Hematopoietic multipotent progenitor cell treated with erythropoietin and hydrocortisone succinate and interleukin-3 and kit ligand, for 8 days (in vitro differentiated cells): ENCODE measurements around the gene DARS2.
A peak's percentile ranks its signal among the peaks of the same experiment; 100 is the strongest.
"Not testable (repeated sequence)": the region's sequence is repeated elsewhere in the genome, so short reads cannot be mapped to it uniquely, and the experiment has no call there.

Experiments
- DNase-seq: peaks from one replicate; pipeline ENCODE4 v3.0.0-alpha.2; 2015

The DARS2 gene, protein sequence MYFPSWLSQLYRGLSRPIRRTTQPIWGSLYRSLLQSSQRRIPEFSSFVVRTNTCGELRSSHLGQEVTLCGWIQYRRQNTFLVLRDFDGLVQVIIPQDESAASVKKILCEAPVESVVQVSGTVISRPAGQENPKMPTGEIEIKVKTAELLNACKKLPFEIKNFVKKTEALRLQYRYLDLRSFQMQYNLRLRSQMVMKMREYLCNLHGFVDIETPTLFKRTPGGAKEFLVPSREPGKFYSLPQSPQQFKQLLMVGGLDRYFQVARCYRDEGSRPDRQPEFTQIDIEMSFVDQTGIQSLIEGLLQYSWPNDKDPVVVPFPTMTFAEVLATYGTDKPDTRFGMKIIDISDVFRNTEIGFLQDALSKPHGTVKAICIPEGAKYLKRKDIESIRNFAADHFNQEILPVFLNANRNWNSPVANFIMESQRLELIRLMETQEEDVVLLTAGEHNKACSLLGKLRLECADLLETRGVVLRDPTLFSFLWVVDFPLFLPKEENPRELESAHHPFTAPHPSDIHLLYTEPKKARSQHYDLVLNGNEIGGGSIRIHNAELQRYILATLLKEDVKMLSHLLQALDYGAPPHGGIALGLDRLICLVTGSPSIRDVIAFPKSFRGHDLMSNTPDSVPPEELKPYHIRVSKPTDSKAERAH

DNA sequence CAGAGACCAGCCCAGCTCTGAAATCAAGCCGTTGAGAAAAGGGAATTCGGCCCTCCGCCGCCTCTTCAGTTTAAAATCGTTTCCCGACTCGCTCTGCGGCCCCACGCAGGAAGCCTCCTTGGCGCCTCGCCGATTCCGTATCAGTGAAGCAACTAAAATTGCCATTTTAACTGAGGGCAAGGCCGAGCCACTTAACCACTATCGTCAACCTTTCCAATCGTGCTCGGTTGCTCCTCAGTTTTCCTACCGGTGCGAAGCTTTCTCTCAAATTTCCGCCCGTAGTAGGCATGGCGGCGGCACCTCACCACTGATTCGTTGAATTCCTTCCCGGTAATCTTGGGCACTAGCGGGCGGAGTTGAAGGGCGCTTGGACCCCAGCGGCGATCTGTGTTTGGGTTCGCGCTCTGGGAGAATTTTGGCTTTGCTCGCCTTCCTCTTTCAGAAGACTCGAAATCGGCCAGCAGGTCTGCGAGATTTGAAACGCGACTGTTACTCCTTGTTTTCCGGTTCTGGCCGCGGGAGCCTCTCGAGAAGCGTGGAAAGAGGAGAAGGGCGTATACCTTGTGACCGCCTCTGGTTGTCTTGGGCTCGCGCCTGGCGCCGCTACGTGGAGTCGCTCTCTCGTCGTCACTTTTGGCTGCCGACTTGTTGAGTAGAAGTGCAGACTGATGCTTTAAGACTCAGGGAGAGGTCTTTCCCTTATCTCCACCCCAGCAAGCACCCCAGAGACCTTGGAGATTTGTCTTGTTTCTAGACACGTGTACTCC is at the start of gene DARS2, which contains the start of gene CENPL:
Gene DARS2, plus strand, starts transcription at position 359 of the 767 bp plus-strand sequence. CDS start 557 bp downstream, outside the sequence.
Gene CENPL, minus strand, starts transcription at position 569 of the 767 bp plus-strand sequence. CDS start 13,584 bp downstream, outside the sequence.
- DNase-seq = peak; percentile 99

DNA sequence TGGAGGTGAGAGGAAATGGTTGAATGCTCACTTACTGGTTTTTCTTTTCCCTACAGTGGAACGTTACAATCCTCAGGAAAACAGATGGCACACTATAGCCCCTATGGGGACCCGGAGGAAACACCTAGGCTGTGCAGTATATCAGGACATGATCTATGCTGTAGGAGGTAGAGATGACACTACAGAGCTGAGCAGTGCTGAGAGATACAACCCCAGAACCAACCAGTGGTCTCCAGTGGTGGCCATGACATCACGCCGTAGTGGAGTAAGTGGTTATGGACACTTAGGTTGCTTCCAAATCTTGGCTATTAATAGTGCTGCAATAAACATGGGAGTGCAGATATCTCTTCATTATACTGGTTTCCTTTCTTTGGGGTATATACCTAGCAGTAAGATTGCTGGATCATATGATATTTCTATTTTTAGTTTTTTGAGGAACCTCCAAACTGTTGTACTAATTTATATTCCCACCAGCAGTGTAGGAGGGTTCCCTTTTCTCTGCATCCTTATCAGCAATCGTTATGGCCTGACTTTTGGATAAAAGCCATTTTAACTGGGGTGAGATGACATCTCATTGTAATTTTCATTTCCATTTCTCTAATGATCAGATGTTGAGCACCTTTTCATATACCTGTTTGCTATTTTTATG is 48.8 kb upstream of the DARS2 start:
- DNase-seq = no peak

DNA sequence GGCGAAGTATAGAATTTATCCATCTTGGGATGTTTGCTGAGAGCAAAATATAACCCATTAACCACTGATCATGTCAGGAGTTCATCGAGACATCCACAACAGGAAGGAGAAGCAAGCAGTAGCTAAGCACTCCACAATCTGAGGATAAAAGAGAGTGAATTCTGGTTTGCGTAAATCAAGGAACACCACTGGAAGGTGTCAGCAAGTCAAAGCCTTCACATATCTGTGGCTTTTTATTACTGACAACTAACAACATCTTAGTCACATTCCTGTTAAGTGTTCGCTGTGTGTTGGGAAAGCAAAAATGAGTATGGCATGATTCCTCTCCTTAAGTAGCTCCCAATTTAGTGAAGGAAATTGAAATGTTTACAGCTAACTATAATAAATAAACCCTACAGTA is 44.5 kb upstream of the DARS2 start:
- DNase-seq = no peak

DNA sequence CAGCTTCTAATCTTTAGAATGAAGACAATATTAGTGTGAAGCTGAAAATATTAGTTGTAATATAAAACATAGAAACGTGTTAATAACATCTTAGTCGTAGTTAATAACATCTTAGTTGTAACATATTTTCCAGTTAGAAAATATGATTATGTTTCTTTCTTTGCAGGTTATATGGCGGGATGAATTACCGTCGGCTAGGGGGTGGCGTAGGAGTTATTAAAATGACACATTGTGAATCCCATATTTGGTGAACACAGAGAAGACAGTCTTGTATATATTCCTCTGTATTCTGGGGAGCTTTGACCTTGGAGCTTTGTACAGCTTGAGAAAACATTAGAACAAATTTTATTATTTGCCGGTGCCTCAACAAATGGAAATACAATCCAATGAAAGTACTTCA is 39.5 kb upstream of the DARS2 start:
- DNase-seq = no peak

DNA sequence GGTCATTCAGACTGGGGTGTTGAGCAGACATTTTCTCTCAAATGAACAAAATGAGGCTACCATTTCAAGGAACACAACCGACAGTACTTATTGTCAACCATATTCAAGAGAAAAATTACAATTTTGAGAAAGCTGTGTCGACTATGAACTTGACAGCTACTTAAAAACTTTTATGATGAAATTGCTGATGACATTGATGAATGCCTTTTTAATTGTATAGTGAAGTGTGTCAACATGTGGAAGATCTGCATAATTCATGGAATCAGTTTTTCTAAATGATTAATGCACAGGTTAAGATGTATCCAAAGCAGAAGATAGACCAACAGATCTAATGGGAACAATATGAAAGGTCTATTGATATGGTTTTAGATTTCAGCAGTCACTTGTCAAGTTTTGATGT is 34.6 kb upstream of the DARS2 start:
- no peak for DNase-seq

DNA sequence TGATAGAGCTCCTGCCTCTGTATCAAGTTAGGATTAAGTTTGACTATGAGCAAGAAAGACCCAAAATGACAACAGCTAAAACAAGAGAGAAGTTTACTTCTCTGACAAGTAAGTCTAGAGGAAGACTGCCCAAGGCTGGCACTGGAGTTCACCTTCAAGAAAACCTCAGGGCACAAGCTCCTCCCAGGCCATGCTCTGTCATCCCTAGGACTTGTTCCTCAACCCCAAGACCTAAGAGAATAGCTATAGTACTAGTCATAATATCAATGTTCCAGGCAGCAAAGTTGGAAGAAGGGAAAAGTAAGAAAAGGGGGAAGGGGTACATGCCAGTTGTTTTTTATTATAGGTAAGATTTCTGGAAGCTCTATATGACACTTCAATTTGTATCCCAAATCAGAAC is 26.4 kb upstream of the DARS2 start:
- DNase-seq = no peak

DNA sequence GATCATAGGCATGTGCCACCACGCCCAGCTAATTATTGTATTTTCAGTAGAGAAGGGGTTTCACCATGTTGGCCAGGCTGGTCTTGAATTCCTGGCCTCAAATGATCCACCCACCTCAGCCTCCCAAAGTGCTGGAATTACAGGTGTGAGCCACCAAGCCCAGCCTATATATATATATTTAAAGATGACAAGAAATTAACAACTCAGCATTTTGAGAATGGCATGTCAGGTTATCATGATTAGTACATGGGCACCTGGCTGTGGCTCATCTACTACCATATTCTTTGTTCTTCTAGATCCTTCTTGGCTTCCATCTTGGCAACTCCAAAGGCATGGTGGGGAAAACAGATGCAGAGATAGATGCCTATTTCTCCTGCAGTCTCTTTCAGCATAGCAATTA is 24.5 kb upstream of the DARS2 start:
- DNase-seq = not testable (repeated sequence)

DNA sequence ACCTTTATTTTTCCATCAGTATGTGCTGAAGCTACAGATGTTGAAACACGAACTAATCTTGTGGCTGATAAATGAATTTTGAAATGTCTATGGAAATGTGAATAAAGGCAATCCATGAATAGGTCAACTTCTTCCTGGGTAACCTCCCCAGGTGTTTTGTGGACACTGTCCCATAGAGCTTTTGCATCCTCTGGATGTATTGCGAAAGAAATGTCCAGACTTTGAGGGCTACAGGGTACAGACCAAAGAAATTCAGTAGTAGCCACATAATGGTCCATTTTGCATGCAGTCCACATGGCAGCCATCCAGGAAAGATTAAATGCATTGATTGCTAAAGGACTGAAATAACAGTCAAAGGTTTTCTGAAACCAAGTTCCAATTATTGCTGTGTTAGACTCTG is 21.5 kb upstream of the DARS2 start:
- no peak for DNase-seq

DNA sequence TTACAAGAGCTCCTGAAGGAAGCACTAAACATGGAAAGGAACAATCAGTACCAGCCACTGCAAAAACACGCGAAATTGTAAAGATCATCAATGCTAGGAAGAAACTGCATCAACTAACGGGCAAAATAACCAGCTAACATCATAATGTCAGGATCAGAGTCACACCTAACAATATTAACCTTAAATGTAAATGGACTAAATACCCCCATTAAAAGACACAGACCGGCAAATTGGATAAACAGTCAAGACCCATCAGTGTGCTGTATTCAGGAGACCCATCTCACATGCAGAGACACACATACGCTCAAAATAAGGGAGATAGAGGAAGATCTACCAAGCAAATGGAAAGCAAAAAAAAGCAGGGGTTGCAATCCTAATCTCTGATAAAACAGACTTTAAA is 10.8 kb upstream of the DARS2 start:
- DNase-seq = not testable (repeated sequence)

DNA sequence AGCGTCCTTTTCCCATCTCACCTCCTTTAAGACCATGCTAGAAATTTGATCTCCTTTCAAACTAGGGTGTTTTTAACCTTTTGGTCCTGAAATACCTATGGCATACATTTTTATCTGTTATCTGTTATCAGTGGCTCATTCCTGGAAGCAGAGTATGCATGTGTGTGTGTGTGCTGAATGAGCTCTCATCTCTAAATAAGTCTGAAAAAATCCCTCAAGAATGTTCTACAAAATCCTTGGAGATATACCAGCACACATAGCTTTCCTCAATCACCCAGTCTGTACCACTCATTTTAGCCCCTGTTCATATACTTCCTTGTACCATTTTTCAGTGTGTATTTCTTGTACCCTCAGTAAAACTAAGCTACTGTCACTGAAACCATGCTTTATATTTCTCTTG is 6.0 kb upstream of the DARS2 start:
- DNase-seq = no peak

DNA sequence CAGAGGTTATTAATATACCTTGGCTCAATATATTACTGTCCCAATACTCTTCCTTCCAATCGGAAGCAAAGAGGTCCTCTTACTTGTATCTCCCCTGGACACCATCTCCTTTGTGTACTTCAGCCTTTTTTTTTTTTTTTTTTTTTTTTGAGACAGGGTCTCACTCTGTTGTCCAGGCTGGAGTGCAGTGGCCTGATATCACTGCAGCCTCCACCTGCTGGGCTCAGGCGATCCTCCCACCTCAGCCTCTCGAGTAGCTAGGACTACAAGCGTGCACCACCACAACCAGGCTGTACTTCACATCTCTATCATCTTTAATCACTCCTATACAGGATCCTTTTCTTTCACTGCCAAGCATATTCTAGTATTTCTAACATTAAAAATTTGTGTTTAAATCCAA is 2.8 kb upstream of the DARS2 start:
- DNase-seq = no peak

DNA sequence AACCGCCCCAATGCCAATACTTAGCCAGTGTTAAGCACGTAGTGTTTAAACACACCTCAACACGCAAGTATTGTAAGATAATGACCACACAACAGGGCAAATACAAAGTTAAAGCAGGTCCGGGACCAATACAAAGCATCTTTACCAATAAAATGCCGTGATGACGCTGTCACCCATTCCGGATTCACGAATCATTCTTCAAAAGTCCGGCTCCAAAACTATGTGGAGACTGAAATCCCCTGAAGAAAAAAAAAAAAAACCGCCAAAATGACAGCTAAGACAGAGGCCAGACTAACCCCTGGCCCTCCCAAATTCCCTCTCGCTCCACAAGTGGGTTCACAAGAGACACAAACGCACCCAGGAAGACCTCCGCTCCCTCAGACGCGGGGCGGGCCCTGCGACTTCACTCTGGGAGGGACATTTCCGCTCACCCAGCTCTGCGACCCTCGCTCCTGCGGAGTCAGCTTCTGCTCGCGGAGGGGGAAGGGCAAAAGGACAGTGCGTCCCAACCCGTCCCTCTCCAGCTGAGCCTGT is 625 bp upstream of the DARS2 start:
- no peak for DNase-seq

DNA sequence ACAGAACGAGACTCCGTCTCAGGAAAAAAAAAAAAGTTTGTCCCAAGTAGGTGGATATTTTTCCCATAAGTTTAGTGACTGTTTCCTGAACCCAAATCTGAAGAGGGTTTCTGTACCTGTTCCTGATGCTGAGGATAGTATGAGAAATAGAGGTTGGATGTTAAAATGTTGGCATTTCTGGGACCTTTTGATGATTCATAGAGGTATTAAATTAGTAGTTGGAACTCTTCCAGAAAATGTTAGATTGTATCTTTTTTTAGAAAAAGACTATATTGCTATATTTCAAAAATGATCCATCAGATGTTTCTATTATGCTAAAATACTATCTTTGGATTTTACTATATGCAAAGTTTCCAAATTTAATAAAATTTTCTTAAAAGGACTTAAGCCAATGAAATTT is 3.1 kb downstream of the DARS2 start:
- no peak for DNase-seq

DNA sequence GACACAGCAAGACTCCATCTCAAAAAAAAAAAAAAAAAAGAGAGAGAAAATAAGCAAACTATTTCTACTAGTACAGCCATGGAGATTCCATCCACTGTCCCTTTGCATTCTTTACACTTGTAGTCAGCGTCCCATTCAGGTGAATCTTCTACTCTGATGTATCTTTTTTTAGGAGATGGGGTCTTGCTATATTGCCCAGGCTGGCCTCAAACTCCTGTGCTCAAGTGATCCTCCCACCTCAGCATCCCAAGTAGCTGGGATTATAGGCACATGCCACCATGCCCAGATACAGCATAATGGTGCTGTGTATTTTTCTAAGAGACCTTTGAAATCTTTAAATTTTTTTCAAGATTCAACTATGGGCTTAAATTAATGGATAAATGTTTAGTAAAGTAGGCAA is 8.3 kb downstream of the DARS2 start:
- no peak for DNase-seq

DNA sequence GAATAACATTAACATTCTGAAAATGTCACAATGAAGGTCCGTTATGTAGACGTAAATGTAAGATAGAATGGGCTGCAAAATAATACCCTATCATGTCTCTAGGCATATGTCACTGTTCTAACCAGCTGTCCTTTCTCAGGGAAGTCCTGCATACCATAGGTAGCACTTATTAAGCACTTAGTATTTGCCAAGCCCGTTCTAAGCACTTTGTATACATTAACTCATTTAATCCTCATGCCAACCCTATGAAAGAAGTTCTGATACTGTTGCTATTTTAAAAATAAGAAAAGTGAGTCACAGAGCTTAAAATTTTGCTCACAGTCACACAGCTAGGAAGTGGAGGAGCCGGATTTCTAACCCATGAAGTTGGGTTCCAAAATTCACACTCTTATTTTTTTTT is 27.6 kb downstream of the DARS2 start:
- no peak for DNase-seq

DNA sequence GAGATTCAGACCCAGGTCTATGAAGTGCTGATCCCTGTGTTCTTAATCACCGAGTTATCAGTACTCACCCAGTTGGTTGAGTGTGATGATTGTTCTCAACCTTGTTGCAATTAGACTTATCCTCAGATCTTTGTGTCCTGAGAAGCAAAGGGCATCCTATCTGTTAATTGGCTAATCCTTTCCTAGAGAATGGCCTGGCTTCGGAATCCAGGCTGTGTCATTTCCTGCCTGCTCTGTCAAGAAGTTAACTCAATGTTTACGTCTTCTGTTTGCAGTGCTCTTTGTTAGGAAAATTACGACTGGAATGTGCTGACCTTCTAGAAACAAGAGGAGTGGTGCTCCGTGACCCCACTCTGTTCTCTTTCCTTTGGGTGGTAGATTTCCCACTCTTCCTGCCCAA is 28.6 kb downstream of the DARS2 start:
- no peak for DNase-seq

DNA sequence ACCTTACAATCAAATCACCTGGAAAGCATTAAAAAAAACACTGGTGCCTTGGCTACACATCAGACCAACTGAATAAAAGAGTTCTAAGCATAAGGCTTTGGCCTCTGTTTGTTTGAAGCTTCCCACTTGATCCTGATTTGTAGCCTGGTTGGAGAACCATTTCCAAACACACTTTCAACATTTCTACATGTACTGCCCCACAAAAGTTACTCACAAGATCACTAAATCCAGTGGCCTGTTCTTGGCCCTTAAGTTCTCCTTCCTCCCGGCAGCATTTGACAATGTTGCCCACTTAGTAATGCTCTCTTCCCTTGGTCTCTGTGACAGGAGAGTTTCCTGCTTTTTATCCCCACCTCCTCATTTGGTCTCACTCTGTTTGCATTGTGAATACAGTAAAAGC is 31.5 kb downstream of the DARS2 start:
- DNase-seq = no peak

DNA sequence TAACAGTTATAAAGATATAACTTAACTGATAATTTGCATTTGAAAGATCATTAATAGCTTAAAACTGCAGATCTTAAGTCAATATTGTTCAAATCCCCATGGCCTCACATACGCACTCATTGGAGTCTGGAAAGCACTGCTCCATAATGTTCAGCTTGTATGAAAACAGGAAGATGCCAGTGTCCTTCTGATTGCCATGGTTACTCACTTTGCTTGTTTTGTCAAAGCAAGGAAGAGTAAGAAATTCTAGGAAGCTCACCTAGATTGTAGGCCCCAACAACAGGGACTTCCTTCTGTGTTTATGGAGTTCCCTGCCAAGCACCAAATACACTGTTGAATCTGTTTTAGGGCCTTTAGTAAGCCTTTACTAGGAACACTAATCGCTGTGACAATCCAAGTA is 32.4 kb downstream of the DARS2 start:
- no peak for DNase-seq

DNA sequence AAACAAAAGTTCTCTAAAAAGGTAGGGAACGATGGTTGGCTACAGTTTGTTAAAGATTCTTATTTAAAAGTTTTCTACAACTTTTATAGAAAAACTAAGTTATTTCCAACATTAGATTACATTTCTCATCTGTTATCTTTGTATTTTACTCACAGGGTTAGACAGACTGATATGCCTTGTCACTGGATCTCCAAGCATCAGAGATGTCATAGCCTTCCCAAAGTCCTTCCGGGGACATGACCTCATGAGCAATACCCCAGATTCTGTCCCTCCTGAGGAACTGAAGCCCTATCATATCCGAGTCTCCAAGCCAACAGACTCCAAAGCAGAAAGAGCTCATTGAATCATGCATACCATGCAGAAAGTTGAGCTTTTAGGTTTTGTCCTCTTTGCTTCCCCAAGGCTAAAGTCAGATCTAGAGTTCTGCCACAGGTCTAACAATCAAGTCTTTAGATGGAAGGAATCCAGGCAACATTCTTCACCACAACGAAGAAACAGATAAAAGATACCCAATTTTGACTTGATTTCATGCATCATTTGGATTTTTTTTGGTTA is 33.0 kb downstream of the DARS2 start:
- DNase-seq = no peak

DNA sequence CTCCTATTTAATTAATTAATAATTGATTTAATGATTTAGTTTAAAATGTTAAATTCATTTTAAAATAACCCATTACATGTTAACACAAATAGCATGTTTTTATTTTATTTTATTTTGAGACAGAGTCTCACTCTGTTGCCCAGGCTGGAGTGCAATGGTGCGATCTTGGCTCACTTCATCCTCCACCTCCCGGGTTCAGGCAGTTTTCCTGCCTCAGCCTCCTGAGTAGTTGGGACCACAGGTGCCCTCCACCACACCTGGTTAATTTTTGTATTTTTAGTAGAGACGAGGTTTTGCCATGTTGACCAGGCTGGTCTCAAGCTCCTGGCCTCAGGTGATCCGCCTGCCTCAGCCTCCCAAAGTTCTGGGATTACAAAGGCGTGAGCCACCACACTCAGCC is 35.1 kb downstream of the DARS2 start:
- not testable (repeated sequence) for DNase-seq

DNA sequence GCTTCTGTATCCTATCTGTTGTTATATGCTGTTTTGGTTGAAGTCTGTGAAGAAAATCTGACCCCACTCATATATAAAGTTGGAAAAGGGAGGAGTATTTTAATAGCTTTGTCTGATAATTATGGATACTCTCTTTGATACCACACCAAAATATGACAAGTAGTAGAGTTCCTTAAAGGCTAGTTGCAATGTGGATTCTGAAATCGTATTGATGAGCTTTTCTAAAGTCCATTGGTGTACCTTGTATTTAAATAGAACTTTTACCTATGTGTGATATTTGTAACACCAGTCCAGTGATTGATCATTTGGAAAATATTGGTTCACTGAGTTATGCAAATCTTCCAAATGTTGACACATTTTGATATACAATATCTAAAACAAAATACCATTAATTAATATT is 35.6 kb downstream of the DARS2 start:
- DNase-seq = no peak

DNA sequence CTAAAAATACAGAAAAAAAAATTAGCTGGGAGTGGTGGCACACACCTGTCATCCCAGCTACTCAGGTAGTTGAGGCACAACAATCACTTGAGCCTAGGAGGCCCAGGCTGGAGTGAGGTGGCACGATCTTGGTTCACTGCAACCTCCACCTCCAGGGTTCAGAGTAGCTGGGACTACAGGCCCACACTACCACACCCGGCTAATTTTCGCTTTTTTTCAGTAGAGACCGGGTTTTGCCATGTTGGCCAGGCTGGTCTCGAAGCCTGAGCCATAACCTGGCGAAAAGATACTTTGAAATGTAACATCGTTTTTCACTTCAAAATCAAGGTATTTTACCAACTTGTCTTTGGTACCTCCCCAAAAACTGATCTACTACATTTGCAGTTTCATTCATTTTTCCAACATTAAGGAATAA is 37.3 kb downstream of the DARS2 start:
- peak; percentile 62 for DNase-seq
